ENCODE results near the gene IL1RL1.

Gene IL1RL1

DNA sequence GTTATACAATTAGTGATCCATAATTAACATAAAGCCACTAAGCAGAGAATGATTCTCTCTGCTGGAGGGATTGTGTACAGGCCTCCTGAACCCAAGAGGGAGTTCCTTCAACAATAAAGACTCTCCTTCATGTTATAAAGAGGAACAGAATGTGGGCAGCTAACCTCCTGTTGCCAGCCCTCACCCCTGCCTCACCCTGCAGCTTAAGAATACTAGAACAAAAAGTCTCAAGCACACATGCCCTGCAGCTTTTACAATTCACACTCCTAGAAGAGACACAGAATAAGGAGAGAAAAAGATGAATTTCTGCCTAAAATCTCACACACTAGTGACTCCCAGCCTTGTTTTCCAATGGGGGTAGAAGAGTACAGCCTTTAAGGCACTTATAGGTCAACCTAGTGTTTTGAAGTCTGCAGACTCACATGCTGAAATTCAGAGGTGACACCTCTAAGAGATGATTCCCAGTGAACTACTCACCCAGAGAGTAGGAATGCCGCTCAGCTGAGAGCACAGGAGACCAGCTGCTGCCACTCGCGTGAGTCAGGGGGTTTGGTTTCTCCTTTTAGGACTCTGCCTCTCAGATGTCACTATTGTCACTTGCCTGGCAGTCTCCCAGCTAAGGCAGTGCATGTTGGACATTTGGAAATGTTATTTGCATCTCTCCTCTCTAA lies 32.5 kb upstream of the IL1RL1 start:
- FAIRE-seq = no peak
- DNase-seq (ENCODE audit: insufficient read length) = no peak
- no peak for TF ChIP-seq TAF1 (IDR thresholded peaks at IDR 0.05; ENCODE audit: borderline replicate concordance, low read depth, low read length)
- TF ChIP-seq POLR2AphosphoS5 (IDR thresholded peaks at IDR 0.05; ENCODE audit: low read depth, low read length) = no peak

DNA sequence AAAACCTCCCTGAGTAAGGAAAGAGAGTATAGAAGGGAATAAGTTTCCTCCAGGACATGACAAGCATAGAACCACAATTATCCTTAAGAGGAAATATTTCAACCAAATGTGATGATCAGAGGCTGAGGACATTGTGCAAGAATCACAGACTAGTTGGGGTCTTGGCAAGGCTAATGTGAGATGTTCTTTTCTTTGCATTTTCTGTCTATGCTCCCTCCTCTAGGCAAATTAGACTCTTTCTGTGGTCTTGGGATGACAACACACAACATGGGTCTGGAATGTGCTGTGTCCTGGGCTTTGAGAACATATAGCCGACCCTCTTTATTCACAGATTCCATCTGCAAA lies 32.0 kb upstream of the IL1RL1 start:
- DNase-seq (ENCODE audit: insufficient read length) = no peak
- FAIRE-seq = no peak
- TF ChIP-seq POLR2AphosphoS5 (IDR thresholded peaks at IDR 0.05; ENCODE audit: low read depth, low read length) = no peak
- TF ChIP-seq POLR2A (IDR thresholded peaks at IDR 0.05; ENCODE audit: low read depth, low read length) = no peak
- TF ChIP-seq TAF1 (IDR thresholded peaks at IDR 0.05; ENCODE audit: borderline replicate concordance, low read depth, low read length) = no peak

DNA sequence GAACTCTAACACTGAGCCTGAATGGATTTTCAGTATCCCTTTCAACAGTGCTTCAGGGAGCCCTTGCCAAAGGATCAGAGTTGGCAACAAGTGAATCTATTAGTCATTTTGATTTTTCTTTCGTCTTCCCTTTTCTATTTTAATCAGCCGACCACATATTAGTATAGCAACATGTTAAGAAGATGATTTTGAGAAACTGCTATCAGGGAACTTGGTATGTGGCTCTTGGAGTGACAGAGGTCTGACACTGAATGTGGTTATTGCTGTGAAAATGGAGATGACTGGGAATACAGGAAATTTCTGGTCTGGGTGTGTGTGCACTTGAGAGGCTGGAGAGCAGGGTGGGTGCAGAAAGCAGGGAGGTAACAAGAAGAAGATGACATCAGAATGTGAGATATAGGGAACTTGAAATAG lies 28.7 kb upstream of the IL1RL1 start:
- FAIRE-seq = no peak
- TF ChIP-seq TAF1 (IDR thresholded peaks at IDR 0.05; ENCODE audit: borderline replicate concordance, low read depth, low read length) (no peak), POLR2AphosphoS5 (IDR thresholded peaks at IDR 0.05; ENCODE audit: low read depth, low read length) (no peak), POLR2A (IDR thresholded peaks at IDR 0.05; ENCODE audit: low read depth, low read length) (no peak)
- no peak for DNase-seq (ENCODE audit: insufficient read length)

DNA sequence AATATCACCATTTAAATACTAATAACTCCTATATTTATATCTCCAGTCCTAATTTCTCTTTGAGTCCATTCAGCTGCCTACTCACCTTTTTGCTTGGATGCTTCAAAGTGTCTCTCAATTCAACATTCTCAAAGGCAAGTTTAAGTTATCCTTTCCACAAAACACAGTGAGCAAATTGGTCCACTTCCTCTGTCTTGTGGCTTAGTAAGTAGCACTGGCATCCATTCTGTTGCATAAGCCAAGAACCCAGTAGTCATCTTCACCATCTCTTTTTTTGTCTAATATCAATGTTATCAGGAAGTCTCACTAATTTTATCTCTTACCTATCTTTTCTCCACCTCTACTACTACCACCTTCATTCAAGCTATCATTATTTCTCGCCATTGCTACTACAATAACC lies 27.4 kb upstream of the IL1RL1 start:
- no peak for TF ChIP-seq POLR2AphosphoS5 (IDR thresholded peaks at IDR 0.05; ENCODE audit: low read depth, low read length)
- TF ChIP-seq TAF1 (IDR thresholded peaks at IDR 0.05; ENCODE audit: borderline replicate concordance, low read depth, low read length) = no peak
- TF ChIP-seq POLR2A (IDR thresholded peaks at IDR 0.05; ENCODE audit: low read depth, low read length) = no peak
- no peak for DNase-seq (ENCODE audit: insufficient read length)
- FAIRE-seq = no peak

DNA sequence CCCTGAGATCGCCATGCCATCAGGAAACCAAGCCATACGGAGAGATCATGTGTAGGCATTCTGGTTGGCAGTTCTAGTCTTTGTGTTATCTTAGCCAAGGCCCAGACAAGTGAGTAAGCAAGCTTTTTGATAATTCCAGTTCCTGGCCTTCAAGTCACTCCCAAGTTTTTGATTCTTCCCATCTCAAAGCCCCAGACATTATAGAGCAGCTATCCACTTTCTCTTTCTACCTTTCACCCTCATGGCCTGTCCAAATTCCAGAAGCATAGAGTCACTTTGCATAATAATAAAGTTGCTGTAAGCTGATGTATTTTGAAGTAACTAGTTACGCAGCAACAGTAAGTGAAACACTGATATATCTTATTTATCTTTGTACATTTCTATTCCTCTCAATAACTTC lies 26.8 kb upstream of the IL1RL1 start:
- DNase-seq (ENCODE audit: insufficient read length) (no peak), FAIRE-seq (no peak)
- no peak for TF ChIP-seq POLR2AphosphoS5 (IDR thresholded peaks at IDR 0.05; ENCODE audit: low read depth, low read length)
- no peak for TF ChIP-seq POLR2A (IDR thresholded peaks at IDR 0.05; ENCODE audit: low read depth, low read length)
- TF ChIP-seq TAF1 (IDR thresholded peaks at IDR 0.05; ENCODE audit: borderline replicate concordance, low read depth, low read length) = no peak

DNA sequence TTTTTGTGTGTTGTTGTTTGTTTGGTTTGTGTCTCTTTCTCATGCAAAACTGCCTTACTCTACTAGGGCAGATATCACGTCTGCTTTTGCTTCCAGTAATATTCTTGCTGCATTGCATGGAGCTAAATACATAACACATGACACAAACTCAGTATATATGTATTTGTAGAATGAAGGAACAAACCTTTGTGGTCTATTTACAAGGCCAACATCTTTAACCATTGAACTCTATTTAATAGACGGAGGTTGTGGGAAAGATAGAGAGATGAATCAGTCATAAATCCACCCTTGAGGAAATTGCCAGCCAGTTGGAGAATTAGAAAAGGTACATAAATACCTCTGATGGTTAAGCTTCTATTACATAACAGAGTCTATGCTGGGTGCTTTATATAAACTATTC lies 26.0 kb upstream of the IL1RL1 start:
- no peak for FAIRE-seq
- TF ChIP-seq POLR2AphosphoS5 (IDR thresholded peaks at IDR 0.05; ENCODE audit: low read depth, low read length) (no peak), POLR2A (IDR thresholded peaks at IDR 0.05; ENCODE audit: low read depth, low read length) (no peak), TAF1 (IDR thresholded peaks at IDR 0.05; ENCODE audit: borderline replicate concordance, low read depth, low read length) (no peak)
- DNase-seq (ENCODE audit: insufficient read length) = no peak

DNA sequence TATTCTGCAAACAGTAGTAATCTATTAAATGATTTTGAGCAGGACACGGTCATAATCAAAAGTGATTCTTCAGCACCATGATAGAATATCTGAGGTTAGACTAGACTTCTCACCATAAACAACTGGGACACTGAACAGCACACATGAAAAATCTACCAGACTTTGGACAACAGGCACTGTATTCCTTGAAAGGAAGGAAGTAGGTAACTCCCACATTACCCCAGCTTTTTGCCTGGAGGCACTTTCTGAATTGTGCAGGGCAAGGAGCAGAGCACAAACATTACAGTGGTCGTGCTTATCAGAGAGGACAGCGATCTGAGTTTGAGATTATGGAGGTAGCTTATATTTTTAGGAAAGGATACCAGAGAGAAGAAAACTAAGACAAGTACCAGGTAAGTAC lies 25.3 kb upstream of the IL1RL1 start:
- no peak for FAIRE-seq
- no peak for DNase-seq (ENCODE audit: insufficient read length)
- TF ChIP-seq POLR2AphosphoS5 (IDR thresholded peaks at IDR 0.05; ENCODE audit: low read depth, low read length) (no peak), POLR2A (IDR thresholded peaks at IDR 0.05; ENCODE audit: low read depth, low read length) (no peak), TAF1 (IDR thresholded peaks at IDR 0.05; ENCODE audit: borderline replicate concordance, low read depth, low read length) (no peak)

DNA sequence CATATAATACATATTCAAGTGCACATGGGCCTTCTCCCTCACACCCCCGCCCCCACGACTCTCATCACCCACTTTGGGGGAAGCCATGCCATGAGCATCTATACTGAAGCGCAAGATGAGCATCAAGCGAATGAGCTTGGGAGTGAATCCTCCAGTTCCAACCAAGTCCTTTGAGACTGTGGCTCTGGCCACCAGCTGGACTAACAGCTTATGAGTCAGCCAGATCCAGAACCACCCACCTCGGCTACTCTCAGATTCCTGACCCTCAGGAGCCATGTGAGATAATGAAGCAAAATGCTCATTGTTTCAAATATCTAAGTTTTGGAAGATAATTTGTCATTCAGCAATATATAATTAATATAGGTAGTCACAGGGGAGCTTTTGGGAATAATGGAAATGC lies 22.2 kb upstream of the IL1RL1 start:
- DNase-seq (ENCODE audit: insufficient read length) = no peak
- no peak for FAIRE-seq
- TF ChIP-seq POLR2AphosphoS5 (IDR thresholded peaks at IDR 0.05; ENCODE audit: low read depth, low read length) (no peak), TAF1 (IDR thresholded peaks at IDR 0.05; ENCODE audit: borderline replicate concordance, low read depth, low read length) (no peak), POLR2A (IDR thresholded peaks at IDR 0.05; ENCODE audit: low read depth, low read length) (no peak)

DNA sequence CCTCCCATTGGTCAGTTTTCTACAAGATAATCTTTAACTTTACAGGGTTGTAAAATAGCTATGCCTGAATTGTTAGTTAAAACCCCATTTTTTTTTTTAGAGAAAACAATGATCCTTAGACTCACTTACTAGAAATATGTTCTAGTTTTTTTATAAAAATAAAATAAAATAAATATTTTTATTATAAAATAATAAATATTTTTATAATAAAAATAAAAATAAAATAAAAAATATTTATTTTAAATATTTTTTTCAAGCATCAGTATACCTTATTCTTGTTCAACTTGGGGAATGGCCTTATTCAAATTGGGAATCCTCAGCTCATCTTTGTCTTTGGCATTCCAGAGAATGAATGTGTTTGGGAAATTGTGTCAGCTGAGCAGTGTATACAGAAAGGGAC lies 20.8 kb upstream of the IL1RL1 start:
- no peak for DNase-seq (ENCODE audit: insufficient read length)
- no peak for FAIRE-seq
- TF ChIP-seq TAF1 (IDR thresholded peaks at IDR 0.05; ENCODE audit: borderline replicate concordance, low read depth, low read length) = no peak
- TF ChIP-seq POLR2AphosphoS5 (IDR thresholded peaks at IDR 0.05; ENCODE audit: low read depth, low read length) = no peak
- no peak for TF ChIP-seq POLR2A (IDR thresholded peaks at IDR 0.05; ENCODE audit: low read depth, low read length)

DNA sequence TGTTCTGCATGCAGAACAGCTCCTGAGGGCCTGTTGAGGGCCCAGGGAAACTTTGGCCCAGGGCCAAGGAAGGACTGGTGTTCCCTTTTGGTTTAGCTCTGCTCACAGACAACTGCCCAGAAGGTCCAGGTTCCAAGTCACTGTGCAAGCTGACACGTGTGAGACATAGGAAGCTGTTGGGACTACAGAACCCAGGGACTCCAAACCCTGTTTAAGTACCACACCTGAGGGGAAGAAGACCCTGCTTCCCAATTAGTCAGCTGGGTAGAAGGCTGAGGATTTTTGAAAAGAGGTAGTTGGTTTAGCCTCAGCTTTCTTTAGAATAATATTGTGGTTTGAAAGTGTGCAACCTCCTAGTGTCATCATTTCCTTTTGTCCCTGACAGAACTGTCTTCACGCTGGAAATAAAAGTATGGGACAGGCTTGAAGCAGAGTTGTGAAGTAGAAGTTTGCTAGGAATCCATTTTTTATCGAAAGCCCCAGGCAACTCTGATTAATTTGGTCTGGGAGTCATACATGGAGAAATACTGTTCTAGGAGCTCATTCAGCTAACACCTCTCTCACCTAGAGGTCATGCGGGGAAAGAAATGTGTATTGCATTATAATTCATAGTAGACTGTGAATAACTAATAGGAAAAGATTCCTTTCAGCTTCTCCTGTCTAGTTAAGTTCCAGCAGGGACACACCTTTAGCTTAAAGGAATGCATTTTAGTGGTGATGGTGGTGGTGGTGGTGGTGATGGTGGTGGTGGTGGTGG lies 19.9 kb upstream of the IL1RL1 start:
- DNase-seq (ENCODE audit: insufficient read length) (no peak), FAIRE-seq (no peak)
- TF ChIP-seq TAF1 (IDR thresholded peaks at IDR 0.05; ENCODE audit: borderline replicate concordance, low read depth, low read length) (no peak), POLR2AphosphoS5 (IDR thresholded peaks at IDR 0.05; ENCODE audit: low read depth, low read length) (no peak), POLR2A (IDR thresholded peaks at IDR 0.05; ENCODE audit: low read depth, low read length) (no peak)

DNA sequence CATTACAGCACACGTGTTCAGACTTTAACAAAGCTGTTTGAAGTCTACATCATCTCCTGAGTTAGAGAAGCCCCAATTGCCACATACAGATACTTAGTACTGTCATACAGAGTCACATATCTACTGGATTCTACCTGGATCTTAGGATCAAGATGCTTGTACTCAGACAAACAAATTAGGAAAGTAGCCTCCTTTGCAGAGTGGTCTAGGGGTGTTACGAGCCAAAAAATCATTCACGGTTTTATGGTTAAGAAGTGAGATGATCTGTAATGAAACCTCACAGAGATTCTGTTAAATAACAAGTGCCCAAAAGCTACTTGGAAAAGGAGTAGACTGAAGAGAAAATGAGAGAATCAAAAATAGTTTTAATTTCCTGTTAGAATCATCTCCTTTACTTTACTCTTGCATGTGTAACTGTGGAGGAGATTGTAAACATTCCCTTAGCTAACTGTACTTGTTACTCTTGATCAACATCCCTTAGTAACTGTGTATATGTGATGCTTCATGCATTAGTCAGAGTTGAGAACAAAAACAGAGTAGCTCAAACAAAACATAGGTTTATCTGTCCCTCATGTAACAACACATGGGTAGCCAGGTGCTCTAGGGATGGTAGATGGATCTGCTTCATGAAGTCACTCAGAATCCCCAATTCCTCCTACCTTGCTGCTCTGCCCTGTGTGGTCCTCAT lies 16.4 kb upstream of the IL1RL1 start:
- DNase-seq (ENCODE audit: insufficient read length) = no peak
- no peak for FAIRE-seq

DNA sequence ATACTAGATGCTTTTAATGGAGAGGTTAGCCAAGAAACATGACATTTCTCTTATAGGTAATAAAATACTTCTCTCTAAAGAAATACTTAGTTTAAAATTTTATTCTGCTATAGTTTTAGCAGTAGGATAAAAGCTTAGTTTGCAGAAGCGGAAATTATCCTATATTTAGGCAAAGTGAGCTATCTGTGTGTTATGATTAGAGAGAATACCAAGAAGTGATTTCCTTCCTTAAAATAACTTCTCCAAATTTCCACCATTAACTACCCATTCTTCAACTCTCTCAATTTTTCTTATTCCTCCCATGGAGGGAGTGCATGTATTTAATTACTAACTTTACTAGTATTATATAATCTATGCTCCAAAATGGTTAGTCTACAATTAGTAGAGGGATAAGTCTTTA lies 15.8 kb upstream of the IL1RL1 start:
- TF ChIP-seq TAF1 (IDR thresholded peaks at IDR 0.05; ENCODE audit: borderline replicate concordance, low read depth, low read length) = no peak
- FAIRE-seq (no peak), DNase-seq (ENCODE audit: insufficient read length) (no peak)

More for the DNA sequence above, 16.4 kb upstream of the IL1RL1 start:
- no peak for TF ChIP-seq TAF1 (IDR thresholded peaks at IDR 0.05; ENCODE audit: borderline replicate concordance, low read depth, low read length)
- TF ChIP-seq POLR2AphosphoS5 (IDR thresholded peaks at IDR 0.05; ENCODE audit: low read depth, low read length) = no peak
- no peak for TF ChIP-seq POLR2A (IDR thresholded peaks at IDR 0.05; ENCODE audit: low read depth, low read length)
